Right ventricle myocardium inferior (tissue), 1 donor: ENCODE results near the gene RSRC1. TPM values are rescaled to one million over a fixed set of nuclear protein-coding genes. Genes with fewer than 3 reads are reported as not detected.
"Not testable (repeated sequence)": the region's sequence is repeated elsewhere in the genome, so short reads cannot be mapped to it uniquely, and the experiment has no call there.

Source experiments
- ATAC-seq: fragments of 200-7000 bp; cut with Tn5 transposase; one replicate; pipeline ENCODE4 v1.9.1; 2020; ENCODE audit warnings: mild to moderate bottlenecking, moderate library complexity
- DNase-seq: peaks from one replicate; pipeline ENCODE4 v3.0.0; 2021; ENCODE audit errors: missing footprints
- intact Hi-C: fragments of 100-400 bp; cut with DNase I; formaldehyde crosslinking; loops from one replicate; pipeline ENCODE4 v1.11.0; 2022
- long read RNA-seq: library from polyadenylated mRNA; unstranded; transcript quantifications from one replicate; pipeline ENCODE4 v2.0.0, GENCODE V29; 2021
- total RNA-seq: library from RNA; stranded (reverse); fragmentation: NEBNext Ultra II Directional; extraction: Animal tissue kit (Norgen Biotek cat#: 25700); gene quantifications from one replicate; pipeline ENCODE4 v1.2.1, GENCODE V29; 2021
- donor health status: DM: no; HTN: yes; CAD: no; lungs with severe emphysema.

Gene RSRC1, protein sequence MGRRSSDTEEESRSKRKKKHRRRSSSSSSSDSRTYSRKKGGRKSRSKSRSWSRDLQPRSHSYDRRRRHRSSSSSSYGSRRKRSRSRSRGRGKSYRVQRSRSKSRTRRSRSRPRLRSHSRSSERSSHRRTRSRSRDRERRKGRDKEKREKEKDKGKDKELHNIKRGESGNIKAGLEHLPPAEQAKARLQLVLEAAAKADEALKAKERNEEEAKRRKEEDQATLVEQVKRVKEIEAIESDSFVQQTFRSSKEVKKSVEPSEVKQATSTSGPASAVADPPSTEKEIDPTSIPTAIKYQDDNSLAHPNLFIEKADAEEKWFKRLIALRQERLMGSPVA
- 22.9 TPM for total RNA-seq
- long read RNA-seq, partial matches to known transcripts: 0 of 7 reads
- long read RNA-seq, other reads (novel, unspliced or antisense): 1 of 7 reads

DNA sequence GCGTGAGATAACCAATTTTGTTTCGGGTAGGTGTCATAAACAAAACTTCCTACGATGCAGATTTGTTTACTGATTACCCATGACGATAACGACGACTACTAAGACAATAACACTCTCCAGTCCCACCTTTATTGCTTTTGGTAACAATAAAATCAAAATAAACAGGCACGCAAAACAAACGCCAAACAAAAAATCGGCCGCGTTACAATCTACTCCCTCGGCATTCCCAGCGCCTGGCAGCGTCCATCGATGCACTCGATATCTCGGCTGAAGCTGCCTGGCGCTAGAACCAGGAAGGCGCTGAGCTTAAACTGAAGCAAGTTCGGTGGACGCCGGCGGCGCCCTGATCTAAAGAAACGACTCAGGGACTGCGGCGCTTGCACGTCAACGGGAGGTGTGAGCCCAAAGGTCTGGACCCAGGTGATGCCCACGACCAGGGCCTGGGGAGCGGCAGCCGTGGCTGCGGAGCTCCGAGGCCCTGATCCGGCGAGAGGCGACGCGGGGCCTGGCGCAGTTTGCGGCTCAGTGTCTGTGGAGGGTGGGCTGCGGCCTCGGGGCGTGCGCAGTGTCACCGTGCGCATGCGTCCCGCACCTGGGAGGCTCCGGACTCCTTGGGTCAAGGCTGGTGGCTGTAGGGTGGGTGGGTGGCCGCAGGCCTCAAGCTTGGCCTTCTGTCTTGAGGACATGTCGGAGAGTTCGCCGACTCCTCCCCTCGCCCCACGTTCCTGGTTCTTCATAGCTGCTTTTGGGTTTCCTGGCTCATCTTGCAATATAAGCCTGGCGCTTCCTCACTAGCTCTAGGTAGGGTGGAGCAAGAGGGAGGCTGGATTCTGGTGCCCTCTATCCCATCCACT is at the start of gene RSRC1:
Gene RSRC1 (plus strand): TSS at position 286 of the 854 bp plus-strand sequence. CDS start 12,016 bp downstream, outside the sequence.
- intact Hi-C loops: no loop called here
- peak; percentile 94 for ATAC-seq
- peak; percentile 93 for DNase-seq

DNA sequence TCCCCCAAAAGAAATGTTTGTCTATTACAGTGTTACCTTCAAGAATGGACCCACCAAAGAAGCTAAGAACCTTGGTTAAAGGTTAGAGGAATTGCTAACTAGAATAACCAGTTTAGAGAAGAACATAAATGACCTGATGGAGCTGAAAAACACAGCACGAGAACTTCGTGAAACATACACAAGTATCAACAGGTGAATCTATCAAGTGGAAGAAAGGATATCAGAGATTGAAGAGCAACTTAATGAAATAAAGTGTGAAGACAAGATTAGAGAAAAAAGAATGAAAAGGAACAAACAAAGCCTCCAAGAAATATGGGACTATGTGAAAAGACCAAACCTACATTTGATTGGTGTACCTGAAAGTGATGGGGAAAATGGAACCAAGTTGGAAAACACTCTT is 44.3 kb upstream of the RSRC1 start:
- ATAC-seq, intact Hi-C loops, DNase-seq: not testable (repeated sequence)

DNA sequence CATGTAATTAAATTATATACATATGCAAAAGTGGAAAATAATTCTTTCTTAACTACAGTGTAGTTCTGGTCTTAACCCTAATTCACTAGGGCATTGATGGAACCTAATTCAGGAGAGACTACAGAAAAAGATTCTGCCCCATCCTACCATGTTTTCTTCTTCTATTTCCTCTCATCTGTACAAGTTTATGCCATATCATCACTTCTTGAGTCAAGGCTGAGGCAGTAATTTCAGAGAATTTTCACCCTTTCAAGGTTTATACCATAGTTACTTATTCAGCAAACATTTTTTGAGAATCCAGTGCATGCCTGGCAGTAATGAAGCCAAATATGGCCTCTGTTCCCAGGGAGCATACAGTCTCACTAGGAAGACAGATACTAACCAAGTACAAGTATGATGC is 37.1 kb upstream of the RSRC1 start:
- ATAC-seq (no peak), DNase-seq (no peak)
- intact Hi-C loops: no loop called here

DNA sequence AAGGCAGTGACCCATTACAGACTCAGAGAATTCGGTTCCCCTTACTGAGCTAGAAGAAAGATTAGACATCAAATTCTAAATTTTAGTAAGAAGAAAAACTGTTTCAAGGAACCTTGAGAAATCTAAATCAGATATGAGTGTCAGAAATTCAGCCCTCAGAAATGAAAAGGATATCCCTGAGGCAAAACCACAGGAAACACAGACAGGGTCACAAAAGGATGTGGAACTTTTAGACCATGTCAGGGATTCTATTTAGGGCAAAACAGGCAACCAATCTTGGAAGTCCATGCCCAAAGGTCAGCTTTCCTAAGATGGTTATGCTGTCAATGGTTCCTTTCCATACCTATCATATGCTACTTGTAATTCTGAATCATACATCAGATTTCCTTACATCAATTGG is 35.3 kb upstream of the RSRC1 start:
- intact Hi-C loops: no loop called here
- DNase-seq (no peak), ATAC-seq (no peak)

DNA sequence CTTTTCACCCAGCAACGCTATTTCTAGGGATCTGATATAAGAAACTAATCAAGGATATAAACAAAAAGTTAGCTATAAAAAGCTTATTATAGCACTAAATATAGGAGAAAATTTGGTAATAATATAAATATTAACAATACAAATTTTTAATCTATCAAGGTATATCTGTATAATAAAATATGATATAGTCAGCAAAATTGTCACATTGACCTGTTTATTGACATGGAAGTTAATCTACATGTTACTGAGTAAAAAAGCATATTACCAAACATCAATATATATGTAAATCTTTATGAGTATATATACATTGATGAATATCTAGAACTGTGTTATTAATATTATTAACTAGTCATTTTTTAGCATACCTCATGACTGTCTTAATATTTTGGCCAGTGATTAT is 30.3 kb upstream of the RSRC1 start:
- DNase-seq: no peak
- intact Hi-C loops: no loop called here
- ATAC-seq: no peak

DNA sequence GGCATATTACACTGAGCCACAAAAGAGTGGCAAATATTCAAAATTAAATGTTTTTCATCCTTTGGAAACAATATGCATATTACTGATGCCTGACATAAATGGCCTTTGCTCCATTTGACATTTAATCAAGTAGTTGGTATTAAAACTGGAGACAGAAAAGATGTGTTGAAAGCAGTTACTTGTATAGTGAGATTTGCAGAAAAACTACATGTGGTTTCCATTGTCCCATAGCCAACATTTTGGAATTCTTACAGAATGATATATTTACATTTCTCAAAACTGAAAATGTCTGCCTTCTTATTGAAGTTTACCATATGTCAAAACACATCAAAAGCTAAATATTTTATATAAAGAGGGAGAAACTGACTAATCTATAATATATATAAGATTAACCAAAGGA is 25.2 kb upstream of the RSRC1 start:
- intact Hi-C loops: no loop called here
- ATAC-seq: no peak

DNA sequence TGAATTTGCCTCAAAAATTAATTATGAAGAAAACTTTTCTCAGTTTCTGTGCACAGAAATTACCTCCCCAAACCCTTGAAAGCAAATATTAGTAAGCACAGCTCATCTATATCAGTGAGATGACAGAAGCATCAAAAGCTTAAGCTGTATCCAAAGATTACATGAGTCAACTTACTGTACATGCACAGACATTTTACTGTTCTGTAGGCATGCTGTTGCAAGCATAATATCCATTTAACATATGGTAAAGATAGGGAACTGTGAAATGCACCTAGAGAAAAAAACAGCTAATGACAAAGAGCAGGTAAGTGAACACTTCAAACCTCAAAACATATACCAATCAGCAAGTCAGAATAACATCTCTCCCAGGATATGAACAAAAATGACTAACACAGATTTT is 24.5 kb upstream of the RSRC1 start:
- ATAC-seq: no peak
- intact Hi-C loops: no loop called here

More for the DNA sequence above, 25.2 kb upstream of the RSRC1 start:
- DNase-seq: no peak

DNA sequence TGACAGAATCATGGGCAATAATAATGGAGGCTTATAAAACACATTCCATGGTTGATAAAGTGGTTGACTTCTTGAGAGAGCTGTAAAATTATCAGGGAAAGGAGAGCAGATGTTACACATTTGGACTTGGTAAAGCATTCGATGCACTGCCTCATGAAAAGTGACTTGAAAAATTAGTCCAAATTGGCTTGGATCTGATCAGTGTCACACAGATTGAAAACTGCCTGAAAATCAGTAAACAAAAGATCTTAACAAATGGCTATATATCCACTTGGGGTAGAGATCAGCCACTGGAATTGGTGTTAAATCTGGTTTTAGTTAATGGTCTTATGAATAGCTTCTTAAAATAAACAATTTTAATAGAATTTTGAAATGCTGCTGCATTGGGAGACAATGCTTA is 24.0 kb upstream of the RSRC1 start:
- intact Hi-C loops: no loop called here
- ATAC-seq: no peak
- DNase-seq: no peak

More for the DNA sequence above, 24.5 kb upstream of the RSRC1 start:
- no peak for DNase-seq

DNA sequence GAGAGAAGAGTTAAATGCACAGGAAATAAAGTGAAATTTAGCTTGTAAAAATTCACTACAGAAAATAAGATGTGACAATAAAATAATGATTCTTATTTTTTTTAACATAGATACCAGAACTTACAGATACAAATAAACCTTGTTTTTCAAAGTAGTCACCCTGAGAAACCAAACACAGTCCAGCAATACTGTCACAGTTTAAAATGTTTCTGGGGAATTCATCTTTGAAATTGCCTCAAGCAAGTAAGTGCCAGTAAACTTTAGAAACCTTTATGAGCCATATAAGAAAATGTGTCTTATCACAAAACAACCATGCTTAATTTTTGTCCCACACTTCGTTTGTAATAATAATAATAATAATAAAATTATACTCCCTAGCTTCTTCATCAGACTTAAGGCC is 23.5 kb upstream of the RSRC1 start:
- intact Hi-C loops: no loop called here
- no peak for ATAC-seq
- no peak for DNase-seq

DNA sequence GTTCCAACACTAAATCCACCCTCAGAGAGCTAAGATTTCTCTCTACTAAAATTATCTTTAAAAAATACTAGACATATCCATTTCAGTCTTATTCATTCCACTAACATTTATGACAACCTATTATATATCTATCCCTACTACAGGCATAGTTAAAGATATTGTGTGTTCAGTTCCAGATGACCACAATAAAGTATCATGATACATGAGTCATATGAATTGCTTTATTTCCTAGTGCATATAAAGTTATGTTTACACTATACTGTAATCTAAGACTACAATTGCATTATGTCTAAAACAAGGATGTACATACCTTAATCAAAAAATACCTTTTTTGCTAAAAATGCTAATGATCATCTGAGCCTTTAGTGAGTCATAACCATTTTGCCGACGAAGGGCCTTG is 23.1 kb upstream of the RSRC1 start:
- no peak for ATAC-seq
- intact Hi-C loops: no loop called here
- no peak for DNase-seq

DNA sequence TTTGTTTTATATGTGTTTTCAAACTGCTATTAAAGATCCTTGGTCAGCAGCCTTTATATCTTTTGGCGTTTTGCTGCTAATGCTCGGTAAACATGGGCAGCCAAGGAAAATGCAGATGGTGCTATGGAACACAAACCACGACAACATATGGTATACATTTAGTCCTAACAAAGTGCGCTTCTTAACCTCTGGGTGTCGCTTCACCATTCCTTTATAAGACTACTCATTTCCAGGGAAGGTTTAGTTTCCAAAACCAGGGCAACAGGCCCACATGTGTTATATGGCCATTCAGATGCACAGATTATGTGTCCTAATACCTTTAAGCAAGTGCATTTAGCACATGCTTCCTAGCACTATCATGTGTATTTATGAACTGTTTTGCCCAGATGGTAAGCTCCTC is 18.4 kb upstream of the RSRC1 start:
- no peak for ATAC-seq
- intact Hi-C loops: no loop called here
- no peak for DNase-seq

DNA sequence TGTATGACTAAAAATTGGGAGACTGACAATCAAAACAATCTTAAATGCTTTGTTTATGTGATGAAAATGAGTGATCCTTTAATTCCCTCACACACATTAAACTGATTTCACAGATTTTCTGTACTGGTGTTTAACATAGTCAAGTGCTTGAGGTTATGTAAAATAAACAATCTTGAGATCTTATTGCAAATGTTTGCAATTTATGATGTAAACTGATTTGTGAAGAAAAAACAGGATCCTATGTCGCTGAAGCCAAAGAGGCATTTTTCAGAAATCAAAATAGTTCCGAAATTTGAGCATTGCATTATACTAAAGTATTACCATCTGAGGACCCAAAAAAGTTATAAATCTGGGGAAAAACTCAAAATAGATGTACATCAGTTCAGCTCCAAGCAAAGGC is 16.4 kb upstream of the RSRC1 start:
- ATAC-seq: no peak
- DNase-seq: no peak
- intact Hi-C loops: no loop called here

DNA sequence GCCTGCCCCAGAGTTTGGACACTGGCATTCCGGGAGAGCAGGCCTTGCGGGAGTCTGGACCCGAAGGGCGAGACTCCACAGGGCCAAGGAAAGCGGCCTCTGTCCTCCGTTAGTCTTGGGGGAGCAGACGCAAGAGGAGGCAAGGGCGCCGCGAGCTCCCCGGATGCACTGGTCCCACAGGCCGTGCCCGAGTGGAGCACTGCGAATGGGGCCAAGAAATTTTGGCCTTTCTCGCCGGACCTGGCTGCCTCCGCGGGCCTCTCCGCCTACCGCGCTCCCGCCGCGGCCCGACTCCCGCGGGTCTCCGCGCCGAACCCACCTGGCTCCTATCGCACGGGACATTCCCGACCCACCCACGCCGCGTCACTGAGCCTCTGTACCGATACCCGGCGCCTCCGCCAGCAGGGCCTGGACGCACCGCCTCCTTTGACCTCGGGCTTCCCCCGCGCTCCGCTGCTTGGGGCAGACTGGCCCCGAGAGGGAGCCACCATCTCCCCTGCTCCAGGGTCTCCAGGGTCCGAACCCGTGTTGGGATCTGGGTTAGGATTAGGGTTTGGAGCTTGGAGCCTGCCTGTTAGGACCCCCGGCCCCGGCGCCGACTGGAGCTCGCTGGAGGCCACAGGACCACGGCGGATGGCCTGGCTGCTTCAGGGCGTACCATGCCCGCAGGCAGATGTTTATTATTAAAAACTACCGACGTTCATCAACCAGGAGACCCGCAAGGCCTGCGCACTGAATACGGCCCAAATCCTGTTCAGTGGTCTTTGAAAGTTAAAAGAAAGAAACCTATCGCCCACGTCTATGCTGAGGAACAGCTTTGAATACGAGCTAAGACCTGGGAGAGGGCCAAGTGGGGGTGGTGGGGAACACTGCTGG is 15.4 kb upstream of the RSRC1 start:
- intact Hi-C loops: no loop called here
- ATAC-seq (no peak), DNase-seq (peak; percentile 62)

DNA sequence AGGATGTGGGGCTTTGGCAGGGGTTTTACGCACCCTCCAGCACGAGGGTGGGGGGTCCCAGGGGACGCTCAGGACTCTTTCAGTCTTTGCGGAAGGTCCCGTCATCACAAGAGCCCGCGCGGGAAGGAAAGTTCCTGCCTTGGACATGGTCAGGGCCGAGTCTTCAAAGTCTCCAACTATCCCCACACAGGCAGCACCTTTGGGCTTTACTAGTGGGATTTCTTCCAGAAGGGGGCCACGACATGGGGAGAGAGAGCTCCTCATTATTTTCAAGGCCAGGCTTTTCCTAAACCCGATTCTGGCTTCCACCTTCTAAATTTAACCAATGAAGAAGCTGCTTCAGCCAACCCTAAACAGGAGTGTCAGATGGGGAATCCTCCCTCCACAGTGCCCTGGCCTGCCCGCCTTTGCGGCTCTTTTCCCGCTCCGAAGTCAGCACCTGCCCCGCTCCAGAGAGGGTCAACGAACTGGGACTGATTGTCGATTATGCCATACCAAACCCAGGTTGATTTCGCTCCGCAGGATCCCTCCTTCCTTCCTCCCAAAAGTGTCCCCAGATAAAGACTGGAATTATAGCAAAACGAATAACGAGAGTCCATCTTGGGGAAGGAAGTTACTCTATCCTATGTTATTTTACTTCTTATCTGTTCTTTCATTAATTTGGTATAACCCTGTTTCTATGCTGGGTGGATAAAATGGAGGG is 14.6 kb upstream of the RSRC1 start:
- intact Hi-C loops: no loop called here
- no peak for DNase-seq
- ATAC-seq: no peak

DNA sequence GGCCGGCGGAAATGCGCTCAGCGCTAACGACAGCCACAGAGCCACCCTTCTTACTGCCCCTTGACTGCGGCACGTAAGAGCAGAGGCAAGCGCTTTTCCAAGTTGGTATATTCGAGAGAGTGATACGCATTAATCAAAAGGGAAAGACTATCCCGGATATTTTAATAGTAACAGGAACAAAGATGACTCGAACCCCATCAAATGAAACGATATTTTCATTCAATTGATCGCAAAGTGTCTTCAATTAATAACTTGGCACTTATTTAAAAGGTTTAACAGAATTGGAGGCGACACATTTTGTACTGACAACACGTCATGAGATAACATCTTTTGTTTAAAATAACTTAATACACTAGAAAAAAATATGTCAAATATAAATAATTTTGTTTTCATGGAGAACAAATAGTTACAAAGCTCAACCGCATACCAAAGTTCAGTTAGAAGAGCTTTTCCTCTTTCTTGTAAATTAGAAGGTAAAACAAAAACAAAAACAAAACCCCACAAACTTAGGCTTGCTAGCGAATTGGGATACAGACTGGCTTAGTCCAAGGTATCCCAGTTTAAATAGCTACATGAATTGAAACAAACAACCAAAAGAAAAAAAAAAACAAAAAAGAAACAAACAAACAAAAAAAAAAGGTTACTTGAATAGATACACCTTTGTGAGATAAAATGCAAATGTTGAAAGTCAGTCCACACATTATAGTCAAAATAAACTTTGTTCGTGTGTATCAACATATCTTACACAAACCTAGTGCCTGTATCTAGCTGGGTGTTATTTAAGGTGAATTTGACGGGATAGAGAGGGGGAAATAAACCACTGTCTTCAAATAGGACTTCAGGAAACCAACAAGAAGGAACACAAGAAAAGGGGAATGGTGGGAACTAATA is 13.8 kb upstream of the RSRC1 start:
- DNase-seq (no peak), ATAC-seq (no peak)
- intact Hi-C loops: no loop called here

DNA sequence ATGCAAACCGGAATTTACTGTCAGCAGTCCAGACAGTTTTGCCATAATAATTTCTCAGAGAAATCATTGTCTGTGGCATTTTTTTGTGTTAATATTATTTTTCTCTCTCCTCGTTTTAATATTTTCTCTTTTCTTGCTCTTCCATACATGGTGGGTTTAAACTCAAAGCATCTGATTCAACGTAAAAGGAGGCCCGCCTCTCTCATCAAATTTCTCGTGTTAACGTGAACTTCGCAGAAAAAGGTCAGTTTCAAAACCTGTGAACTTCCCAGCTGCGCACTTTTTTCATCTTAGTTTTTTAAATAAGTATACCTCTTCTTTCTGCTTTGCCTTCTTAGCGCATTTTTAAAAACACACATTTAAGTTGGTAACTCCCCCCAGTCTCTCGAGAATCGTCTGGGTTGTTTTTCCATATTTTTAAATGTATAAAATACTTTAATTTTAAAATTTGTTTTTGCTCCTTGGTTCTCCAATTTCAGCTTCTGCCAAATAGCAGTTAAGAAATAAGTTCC is 12.8 kb upstream of the RSRC1 start:
- no peak for ATAC-seq
- DNase-seq: no peak
- intact Hi-C loops: no loop called here

DNA sequence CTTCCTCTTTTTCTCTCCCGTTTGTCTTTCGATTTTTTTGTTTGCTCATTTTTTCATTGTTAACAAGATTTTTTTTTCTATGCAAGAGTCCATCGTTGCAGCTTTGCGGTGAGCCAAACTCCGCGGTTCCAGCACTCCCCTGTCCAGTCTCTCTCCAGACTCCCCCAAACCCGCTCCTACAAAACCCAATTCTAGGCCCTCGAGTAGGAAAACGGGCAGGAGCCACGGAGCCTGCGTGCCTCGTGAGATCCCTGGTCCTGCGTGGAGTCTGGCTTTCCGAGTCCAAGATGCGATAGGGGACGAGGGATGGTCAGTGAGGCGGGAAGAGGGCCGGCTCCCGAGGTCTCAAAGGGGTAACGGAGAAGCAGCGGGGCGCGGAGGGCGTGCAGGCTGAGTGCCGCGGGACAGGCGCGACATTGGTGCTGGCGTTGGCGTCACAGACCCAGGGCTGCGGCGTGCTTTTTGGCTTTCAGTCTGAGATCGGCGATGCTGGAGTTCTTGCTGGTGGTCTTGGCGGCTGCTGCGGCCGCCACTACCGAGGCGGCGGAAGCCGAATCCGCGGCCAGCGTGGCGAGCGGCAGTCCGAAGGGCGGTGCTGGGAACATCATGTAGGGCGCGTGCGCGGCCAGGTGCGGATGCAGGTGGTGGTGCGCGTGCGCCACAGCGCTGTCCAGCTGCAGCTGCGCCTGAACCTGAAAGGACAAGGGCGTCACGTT is 12.1 kb upstream of the RSRC1 start:
- ATAC-seq: no peak
- intact Hi-C loops: no loop called here
- peak; percentile 78 for DNase-seq
